HepG2 (cell line): ENCODE data around the gene KLHL40. TPM values are rescaled to one million over a fixed set of nuclear protein-coding genes. Genes with fewer than 3 reads are reported as not detected.

Experiments
- CHCHD3 ChIP-seq: sonication (generic); formaldehyde crosslinking; IDR thresholded peaks from 2 replicates; pipeline ENCODE4 v1.8.0; 2022; ENCODE audit warnings: mild to moderate bottlenecking, missing genetic modification reagents, moderate library complexity
- CSRNP1 ChIP-seq: sonication (generic); formaldehyde crosslinking; IDR thresholded peaks from 2 replicates; pipeline ENCODE4 v1.8.1; 2023; ENCODE audit warnings: mild to moderate bottlenecking, missing genetic modification reagents
- GABPB1 ChIP-seq: IDR thresholded peaks from 2 replicates; pipeline ENCODE4 v1.6.1; 2016; ENCODE audit warnings: mild to moderate bottlenecking, missing genetic modification reagents, moderate library complexity, missing compliant biosample characterization
- HDAC2 ChIP-seq: sonication (generic); formaldehyde crosslinking; IDR thresholded peaks from 2 replicates; pipeline ENCODE4 v1.4.0; 2020; ENCODE audit warnings: missing genetic modification reagents
- HINFP ChIP-seq: sonication (generic); formaldehyde crosslinking; IDR thresholded peaks from 2 replicates; pipeline ENCODE4 v1.4.0; 2020; ENCODE audit warnings: low read depth, mild to moderate bottlenecking, missing genetic modification reagents
- IRF2 ChIP-seq: IDR thresholded peaks from 2 replicates; pipeline ENCODE4 v1.6.1; 2018; ENCODE audit warnings: missing genetic modification reagents, missing compliant biosample characterization
- KDM3A ChIP-seq: IDR thresholded peaks from 2 replicates; pipeline ENCODE4 v1.6.1; 2018; ENCODE audit warnings: low read depth, missing compliant biosample characterization
- MIER2 ChIP-seq: IDR thresholded peaks from 2 replicates; pipeline ENCODE4 v1.6.1; 2016; ENCODE audit warnings: missing biosample characterization, missing genetic modification reagents
- NFE2L1 ChIP-seq: sonication (generic); formaldehyde crosslinking; IDR thresholded peaks from 2 replicates; pipeline ENCODE4 v1.4.0; 2020; ENCODE audit warnings: missing genetic modification reagents, mild to moderate bottlenecking, borderline replicate concordance
- NFE2L2 ChIP-seq: fragments of 150-350 bp; IDR thresholded peaks from 2 replicates; pipeline ENCODE4 v1.6.1; 2014; ENCODE audit warnings: low read length
- NRL ChIP-seq: sonication (generic); formaldehyde crosslinking; IDR thresholded peaks from 2 replicates; pipeline ENCODE4 v1.5.0; 2020; ENCODE audit warnings: missing genetic modification reagents, mild to moderate bottlenecking, moderate library complexity, borderline replicate concordance
- RARA ChIP-seq: IDR thresholded peaks from 2 replicates; pipeline ENCODE4 v1.6.1; 2016; ENCODE audit warnings: missing genetic modification reagents, missing compliant biosample characterization
- TFDP1 ChIP-seq: IDR thresholded peaks from 2 replicates; pipeline ENCODE4 v1.6.1; 2016; ENCODE audit warnings: missing compliant biosample characterization, missing genetic modification reagents, borderline replicate concordance
- ZBTB10 ChIP-seq: sonication (generic); formaldehyde crosslinking; IDR thresholded peaks from 2 replicates; pipeline ENCODE4 v1.4.0; 2020; ENCODE audit warnings: missing genetic modification reagents, borderline replicate concordance
- ZBTB49 ChIP-seq: sonication (generic); formaldehyde crosslinking; IDR thresholded peaks from 2 replicates; pipeline ENCODE4 v1.4.0; 2020; ENCODE audit warnings: missing genetic modification reagents, borderline replicate concordance
- ZNF605 ChIP-seq: sonication (generic); formaldehyde crosslinking; IDR thresholded peaks from 2 replicates; pipeline ENCODE4 v1.8.0; 2022; ENCODE audit warnings: mild to moderate bottlenecking, missing genetic modification reagents
- ZNF790 ChIP-seq: sonication (generic); formaldehyde crosslinking; IDR thresholded peaks from 2 replicates; pipeline ENCODE4 v1.8.0; 2022; ENCODE audit warnings: missing genetic modification reagents, mild to moderate bottlenecking, borderline replicate concordance
- ZSCAN21 ChIP-seq: sonication (generic); formaldehyde crosslinking; IDR thresholded peaks from 2 replicates; pipeline ENCODE4 v1.8.0; 2022; ENCODE audit warnings: mild to moderate bottlenecking, missing genetic modification reagents, moderate library complexity, borderline replicate concordance
- ZSCAN31 ChIP-seq: sonication (generic); formaldehyde crosslinking; IDR thresholded peaks from 2 replicates; pipeline ENCODE4 v1.5.0; 2020; ENCODE audit warnings: low read depth, mild to moderate bottlenecking, missing genetic modification reagents
- polyA plus RNA-seq, 8 experiments: library from polyadenylated mRNA; depleted of rRNA in 3 of 8; stranded (reverse) in 7 of 8; unstranded in 1 of 8; fragments of >200 nt; fragmentation: Illumina TruSeq in 4 of 8; extraction: Trizol in 4 of 8; gene quantifications; 2 replicates each; pipeline versions ENCODE4 v1.2.1 to v1.2.3, GENCODE V29; 2011 to 2016; ENCODE audit warnings: low read depth in 4 of 8, missing spikeins in 1 of 8, mixed read lengths in 1 of 8; ENCODE audit not compliant: insufficient read depth in 1 of 8
- total RNA-seq, 5 experiments: library from RNA; depleted of rRNA; stranded (reverse); fragments of >200 nt; fragmentation: Illumina TruSeq; extraction: Trizol; gene quantifications; 2 replicates each; pipeline ENCODE4 v1.2.3, GENCODE V29; 2016; ENCODE audit warnings: low read depth in 1 of 5

The KLHL40 gene
- total and polyA plus RNA-seq, 2 of the 13 experiments (the other 11 are each of a cell fraction or from before 2014, with no cell fraction given) = not detected

- TF ChIP-seq ZBTB10 (CRISPR knock-in tag) = peak; percentile 79
- peak; percentile 71; the same call in 1 of the 2 replicates for TF ChIP-seq HDAC2 (CRISPR knock-in tag)
- TF ChIP-seq GABPB1 (CRISPR knock-in tag) = peak; percentile 68
- TF ChIP-seq ZSCAN31 = peak; percentile 59; the same call in 1 of the 2 replicates
- no peak for TF ChIP-seq NFE2L1 (CRISPR knock-in tag)
- TF ChIP-seq RARA (CRISPR knock-in tag) = peak; percentile 69
- peak; percentile 93; the same call in 1 of the 2 replicates for TF ChIP-seq ZNF790 (CRISPR knock-in tag)
- 0 out of 2 replicates have a peak, but pooled peaks have one; percentile 24 for TF ChIP-seq HINFP (CRISPR knock-in tag)
- peak; percentile 91; the same call in 1 of the 2 replicates for TF ChIP-seq ZBTB49 (CRISPR knock-in tag)
- no peak for TF ChIP-seq NRL (CRISPR knock-in tag)
- peak; percentile 98 for TF ChIP-seq MIER2
- TF ChIP-seq ZNF605 (CRISPR knock-in tag) = peak; percentile 69; the same call in 1 of the 2 replicates
- peak; percentile 75; the same call in 1 of the 2 replicates for TF ChIP-seq IRF2 (CRISPR knock-in tag)
- TF ChIP-seq TFDP1 (CRISPR knock-in tag) = peak; percentile 33; the same call in 1 of the 2 replicates
- 0 out of 2 replicates have a peak, but pooled peaks have one; percentile 35 for TF ChIP-seq CSRNP1 (CRISPR knock-in tag)
- TF ChIP-seq KDM3A (CRISPR knock-in tag) = 0 out of 2 replicates have a peak, but pooled peaks have one; percentile 47
- no peak for TF ChIP-seq NFE2L2
- peak; percentile 81; the same call in 1 of the 2 replicates for TF ChIP-seq ZSCAN21
- TF ChIP-seq CHCHD3 (CRISPR knock-in tag) = peak; percentile 83; the same call in 1 of the 2 replicates
These were observed 16.2 kb downstream of the KLHL40 start (continued) for GRCh38 chr3:42701371-42702065.
